Neuronal stem cell (in vitro differentiated cells): ENCODE results near the gene SPPL3.
"Not testable (repeated sequence)": the region's sequence is repeated elsewhere in the genome, so short reads cannot be mapped to it uniquely, and the experiment has no call there.

Experiments used
- DNase-seq: peaks from one replicate; pipeline ENCODE4 v3.0.0-alpha.2; 2013; ENCODE audit warnings: low spot score
- H2AFZ ChIP-seq: one replicate; pipeline ENCODE4 v1.6.1; 2013; ENCODE audit warnings: mild to moderate bottlenecking, low read length, inconsistent platforms
- H2AK5ac ChIP-seq: 2 replicates; pipeline ENCODE4 v1.6.1; 2013; ENCODE audit warnings: low read depth, mild to moderate bottlenecking, inconsistent platforms, low read length, moderate library complexity, mixed read lengths
- H2BK120ac ChIP-seq: 2 replicates; pipeline ENCODE4 v1.6.1; 2013; ENCODE audit warnings: low read depth, mild to moderate bottlenecking, inconsistent platforms, low read length, moderate library complexity, mixed read lengths
- H2BK12ac ChIP-seq: one replicate; pipeline ENCODE4 v1.6.1; 2013; ENCODE audit warnings: low read length, inconsistent platforms
- H2BK15ac ChIP-seq: 2 replicates; pipeline ENCODE4 v1.6.1; 2013; ENCODE audit warnings: mild to moderate bottlenecking, low read length, inconsistent platforms, mixed read lengths
- H2BK5ac ChIP-seq: one replicate; pipeline ENCODE4 v1.6.1; 2013; ENCODE audit warnings: inconsistent platforms, mild to moderate bottlenecking, low read length, moderate library complexity
- H3K14ac ChIP-seq: one replicate; pipeline ENCODE4 v1.6.1; 2013; ENCODE audit warnings: low read length, inconsistent platforms
- H3K18ac ChIP-seq: 2 replicates; pipeline ENCODE4 v1.6.1; 2013; ENCODE audit warnings: low read length, inconsistent platforms
- H3K23ac ChIP-seq: 2 replicates; pipeline ENCODE4 v1.6.1; 2013; ENCODE audit warnings: low read depth, mild to moderate bottlenecking, mixed read lengths, low read length, inconsistent platforms; ENCODE audit not compliant: poor library complexity
- H3K27ac ChIP-seq: replicated peaks from 3 replicates; pipeline ENCODE4 v1.5.1; 2013; ENCODE audit warnings: low read length, inconsistent platforms
- H3K27me3 ChIP-seq, 3 experiments: 2 replicates each; pipeline ENCODE4 v1.6.1; 2013; ENCODE audit warnings: low read length in 3 of 3, mild to moderate bottlenecking in 2 of 3, inconsistent platforms in 1 of 3, low read depth in 1 of 3, mixed read lengths in 1 of 3, moderate library complexity in 1 of 3; ENCODE audit not compliant: control insufficient read depth in 3 of 3, insufficient read depth in 3 of 3
- H3K36me3 ChIP-seq, 2 donors: replicated peaks in 1 of 2; 2 replicates each; pipeline ENCODE4 v1.6.1; 2013; ENCODE audit warnings: low read length in 2 of 2; ENCODE audit not compliant: control insufficient read depth in 2 of 2, insufficient read depth in 2 of 2
- H3K4ac ChIP-seq: 2 replicates; pipeline ENCODE4 v1.6.1; 2013; ENCODE audit warnings: inconsistent platforms, mild to moderate bottlenecking, low read length, moderate library complexity
- H3K4me1 ChIP-seq, 2 donors: 1 replicate in 1 of 2; 2 replicates in 1 of 2; pipeline ENCODE4 v1.6.1; 2013; ENCODE audit warnings: low read length in 2 of 2, low read depth in 1 of 2; ENCODE audit not compliant: control insufficient read depth in 2 of 2, insufficient read depth in 1 of 2
- H3K4me2 ChIP-seq: one replicate; pipeline ENCODE4 v1.6.1; 2013; ENCODE audit warnings: mild to moderate bottlenecking, low read length, inconsistent platforms; ENCODE audit not compliant: insufficient read depth, poor library complexity, severe bottlenecking
- H3K4me3 ChIP-seq, 2 donors: 2 replicates each; pipeline ENCODE4 v1.5.1; 2013; ENCODE audit warnings: low read length in 2 of 2, mild to moderate bottlenecking in 2 of 2, inconsistent platforms in 1 of 2, moderate library complexity in 1 of 2
- H3K79me1 ChIP-seq: one replicate; pipeline ENCODE4 v1.6.1; 2013; ENCODE audit warnings: low read depth, mild to moderate bottlenecking, inconsistent platforms, low read length, moderate library complexity
- H3K9ac ChIP-seq: one replicate; pipeline ENCODE4 v1.6.1; 2013; ENCODE audit warnings: mild to moderate bottlenecking, low read depth, low read length, inconsistent platforms; ENCODE audit not compliant: poor library complexity
- H3K9me3 ChIP-seq, 2 donors: replicated peaks in 1 of 2; 2 replicates each; pipeline versions ENCODE3 to v1.6.1; 2013; ENCODE audit warnings: low read length in 2 of 2, mild to moderate bottlenecking in 2 of 2, inconsistent platforms in 1 of 2, low read depth in 1 of 2, mixed read lengths in 1 of 2, moderate library complexity in 1 of 2; ENCODE audit not compliant: control insufficient read depth in 2 of 2, insufficient read depth in 1 of 2
- H4K8ac ChIP-seq: one replicate; pipeline ENCODE4 v1.6.1; 2013; ENCODE audit warnings: low read depth, mild to moderate bottlenecking, inconsistent platforms, low read length, moderate library complexity
- H4K91ac ChIP-seq: one replicate; pipeline ENCODE4 v1.6.1; 2013; ENCODE audit warnings: low read length, low read depth, mild to moderate bottlenecking, inconsistent platforms; ENCODE audit not compliant: poor library complexity
- WGBS, 2 donors: extraction: QIAGEN DNeasy Blood & Tissue Kit; methylation state at CpG; one replicate each; pipeline ENCODE4 v1.1.7; 2013; ENCODE audit warnings: missing lambda C conversion rate in 2 of 2, mixed read lengths in 1 of 2; ENCODE audit not compliant: insufficient read length in 2 of 2, insufficient replicate concordance in 1 of 2; ENCODE audit errors: extremely low coverage in 2 of 2; 5-methylcytosine and 5-hydroxymethylcytosine counted together

Gene SPPL3

DNA sequence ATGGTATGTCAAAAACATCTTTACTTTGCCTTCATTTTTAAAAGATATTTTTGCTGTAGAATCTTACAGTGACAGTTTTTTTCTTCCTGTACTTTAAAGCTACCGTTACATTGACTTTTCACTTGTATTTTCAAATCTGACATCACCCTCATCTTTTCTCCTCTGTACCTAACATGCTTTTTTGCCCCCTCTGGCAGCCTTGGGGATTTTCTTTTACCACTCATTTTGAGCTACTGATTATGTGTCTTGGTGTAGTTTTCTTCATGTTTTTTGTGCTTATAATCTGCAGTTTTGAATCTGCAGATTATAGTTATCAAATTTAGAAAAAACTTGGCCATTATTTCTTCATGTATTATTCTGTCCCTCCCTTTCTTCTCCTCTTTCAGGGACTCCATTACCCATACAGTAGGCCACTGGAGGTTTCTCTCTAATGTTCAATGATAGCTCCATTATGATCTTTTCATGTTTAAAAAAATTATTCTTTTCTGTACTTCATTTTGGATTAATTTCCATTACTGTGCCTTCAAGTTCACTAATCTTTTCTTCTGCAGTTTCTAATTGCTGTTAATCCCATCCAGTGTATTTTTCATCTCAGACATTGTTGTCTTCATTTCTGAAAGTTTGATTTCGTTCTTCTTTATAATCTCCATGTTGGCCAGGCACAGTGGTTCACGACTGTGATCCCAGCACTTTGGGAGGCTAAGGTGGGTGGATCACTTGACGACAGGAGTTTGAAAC, 108.5 kb downstream of the SPPL3 start:
- no peak overlapping the region for H2AK5ac ChIP-seq
- no peak overlapping the region for H4K8ac ChIP-seq
- H3K4ac ChIP-seq: no peak overlapping the region
- H2BK12ac ChIP-seq: no peak overlapping the region
- no CpG with 5 or more reads among the region's 4 CpGs for WGBS, 2 donors
- no peak overlapping the region for H2BK120ac ChIP-seq
- H3K27ac ChIP-seq: no peak overlapping the region
- no peak overlapping the region for H4K91ac ChIP-seq
- no peak overlapping the region for H3K9ac ChIP-seq
- no peak overlapping the region for H3K4me3 ChIP-seq
- H2BK5ac ChIP-seq: no peak overlapping the region
- no peak for DNase-seq
- no peak overlapping the region for H3K23ac ChIP-seq
- H3K18ac ChIP-seq: no peak overlapping the region
- H3K14ac ChIP-seq: no peak overlapping the region
- peaks cover 2 to 33% of the 10 kb centered on the region in 2 donors for H3K9me3 ChIP-seq
- H3K27me3 ChIP-seq: no peaks in the 10 kb centered on the region
- H2BK15ac ChIP-seq: no peak overlapping the region
- peaks cover 0 to 9% of the 10 kb centered on the region in 2 donors for H3K36me3 ChIP-seq
- H3K79me1 ChIP-seq: peaks cover 2% of the 10 kb centered on the region
- no peaks in the 10 kb centered on the region for H3K4me1 ChIP-seq
- H2AFZ ChIP-seq: no peak overlapping the region
- H3K4me2 ChIP-seq: no peak overlapping the region

DNA sequence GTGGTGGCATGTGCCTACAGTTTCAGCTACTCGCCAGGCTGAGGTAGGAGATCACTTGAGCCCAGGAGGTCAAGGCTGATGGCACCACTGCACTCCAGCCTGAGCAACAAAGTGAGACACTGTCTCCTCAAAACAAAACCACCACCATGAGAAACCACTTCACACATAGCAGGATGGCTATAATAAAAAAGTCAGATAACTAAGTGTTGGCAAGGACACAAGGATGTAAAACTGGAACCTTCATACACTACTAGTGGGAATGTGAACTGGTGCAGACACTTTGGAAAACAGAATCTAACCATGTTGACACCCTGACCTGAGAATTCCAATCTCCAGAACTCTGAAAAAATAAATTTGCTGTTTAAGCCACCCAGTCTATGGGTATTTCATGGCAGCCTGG, 110.8 kb downstream of the SPPL3 start:
- H3K23ac ChIP-seq: no peak overlapping the region
- H2BK15ac ChIP-seq: no peak overlapping the region
- no peak overlapping the region for H2AFZ ChIP-seq
- H3K9me3 ChIP-seq: peaks cover 2 to 33% of the 10 kb centered on the region in 2 donors
- no peak overlapping the region for H3K4me3 ChIP-seq
- no peak for DNase-seq
- no peak overlapping the region for H2AK5ac ChIP-seq
- H3K79me1 ChIP-seq: peaks cover 2% of the 10 kb centered on the region
- no peak overlapping the region for H3K4ac ChIP-seq
- H3K18ac ChIP-seq: no peak overlapping the region
- no peak overlapping the region for H2BK5ac ChIP-seq
- H3K14ac ChIP-seq: no peak overlapping the region
- no peak overlapping the region for H4K91ac ChIP-seq
- H3K4me1 ChIP-seq: no peaks in the 10 kb centered on the region
- H2BK12ac ChIP-seq: no peak overlapping the region
- no peak overlapping the region for H2BK120ac ChIP-seq
- no peak overlapping the region for H3K4me2 ChIP-seq
- no CpG with 5 or more reads among the region's 1 CpG for WGBS, 2 donors
- H3K27me3 ChIP-seq: no peaks in the 10 kb centered on the region
- H3K36me3 ChIP-seq: peaks cover 0 to 23% of the 10 kb centered on the region in 2 donors
- no peak overlapping the region for H3K9ac ChIP-seq
- no peak overlapping the region for H4K8ac ChIP-seq
- no peak overlapping the region for H3K27ac ChIP-seq

DNA sequence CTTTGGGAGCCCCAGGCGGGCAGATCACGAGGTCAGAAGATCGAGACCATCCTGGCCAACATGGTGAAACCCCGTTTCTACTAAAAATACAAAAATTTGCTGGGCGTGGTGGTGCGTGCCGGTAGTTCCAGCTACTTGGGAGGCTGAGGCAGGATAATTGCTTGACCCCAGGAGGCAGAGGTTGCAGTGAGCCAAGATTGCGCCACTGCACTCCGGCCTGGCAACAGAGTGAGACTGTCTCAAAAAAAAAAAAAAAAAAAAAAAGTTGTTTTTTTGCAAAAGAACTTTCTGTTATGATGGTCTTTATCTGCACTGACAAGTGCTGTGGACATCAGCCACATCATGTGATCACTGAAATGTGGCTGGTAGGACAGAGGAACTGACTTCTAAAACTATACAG, 111.7 kb downstream of the SPPL3 start:
- H4K91ac ChIP-seq, H3K27ac ChIP-seq, H3K27me3 ChIP-seq, H3K4me3 ChIP-seq, H3K18ac ChIP-seq, H2BK12ac ChIP-seq, H3K4me1 ChIP-seq, H3K23ac ChIP-seq, H2AK5ac ChIP-seq, H2BK15ac ChIP-seq, H3K14ac ChIP-seq, H2AFZ ChIP-seq, H3K79me1 ChIP-seq, H3K9ac ChIP-seq, H3K4ac ChIP-seq, H2BK120ac ChIP-seq, DNase-seq, H3K4me2 ChIP-seq, H4K8ac ChIP-seq, H2BK5ac ChIP-seq: not testable (repeated sequence)
- WGBS, 2 donors: no CpG with 5 or more reads among the region's 9 CpGs
- H3K9me3 ChIP-seq: peaks cover 2 to 30% of the 10 kb centered on the region in 2 donors
- H3K36me3 ChIP-seq: peaks cover 0 to 30% of the 10 kb centered on the region in 2 donors

DNA sequence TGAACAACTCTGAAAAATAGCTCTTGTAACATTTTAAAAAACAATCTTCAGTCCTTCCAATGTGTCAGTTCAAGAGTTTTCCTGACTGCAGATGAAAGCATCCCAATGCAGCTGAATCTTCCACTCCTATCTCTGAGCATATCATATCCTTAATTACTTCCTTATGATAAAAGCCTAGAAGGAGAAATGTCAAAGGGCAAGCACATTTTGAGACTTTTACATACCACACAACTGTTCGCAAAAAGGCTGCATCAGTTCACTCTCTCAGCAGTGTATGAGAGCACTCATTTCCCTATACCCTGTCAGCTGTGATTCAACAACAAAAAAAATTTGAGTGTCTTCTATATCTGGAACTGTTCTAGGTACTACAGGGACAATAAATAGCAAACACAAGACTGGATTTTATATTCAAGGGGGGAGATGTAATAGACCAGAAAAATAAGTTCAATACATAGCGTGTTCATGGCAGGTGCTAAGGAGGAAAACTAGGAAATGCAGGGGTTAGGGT, 112.4 kb downstream of the SPPL3 start:
- Histone ChIP-seq H3K4me2 (no peak overlapping the region), H3K36me3 (peaks cover 0 to 30% of the 10 kb centered on the region in 2 donors), H3K27ac (no peak overlapping the region), H4K8ac (no peak overlapping the region), H2BK15ac (no peak overlapping the region), H3K4me3 (no peak overlapping the region), H2AK5ac (no peak overlapping the region), H3K4me1 (no peaks in the 10 kb centered on the region), H3K79me1 (no peaks in the 10 kb centered on the region), H3K27me3 (no peaks in the 10 kb centered on the region), H3K4ac (no peak overlapping the region), H2BK12ac (no peak overlapping the region), H3K9ac (no peak overlapping the region), H3K23ac (no peak overlapping the region), H3K14ac (no peak overlapping the region), H3K9me3 (peaks cover 2 to 27% of the 10 kb centered on the region in 2 donors), H4K91ac (no peak overlapping the region), H2AFZ (no peak overlapping the region), H2BK120ac (no peak overlapping the region), H3K18ac (no peak overlapping the region), H2BK5ac (no peak overlapping the region)
- WGBS, 2 donors: no CpG with 5 or more reads among the region's 2 CpGs
- no peak for DNase-seq
